ENCODE measurements around the gene ZNF544.

GRCh38 chr19:58182577-58182988 is 46.1 kb upstream of the ZNF544 start:
- TF ChIP-seq EZH2phosphoT487 (IDR thresholded peaks at IDR 0.05; ENCODE audit: low read length) = no peak
- no peak for TF ChIP-seq CTCF (IDR thresholded peaks at IDR 0.05; ENCODE audit: low read length)
- no peak for TF ChIP-seq EZH2 (optimal IDR thresholded peaks at IDR 0.05; ENCODE audit: low read depth, low read length)
